RWPE1 (cell line): Measurements from ENCODE around the gene SMIM24.

ENCODE experiments used
- CTCF ChIA-PET: fragments of 350-600 bp; sonication (Branson Sonifier 250); formaldehyde crosslinking; extraction: SDS; loops from one replicate; lab custom pipeline; 2021; lab: Yijun Ruan, JAX
- POLR2A ChIA-PET: fragments of 400-600 bp; formaldehyde crosslinking; extraction: SDS; loops from one replicate; lab custom pipeline; 2020; ENCODE audit warnings: antibody characterized with exemption; ENCODE audit not compliant: low non-redundant PET; lab: Yijun Ruan, JAX
- DNase-seq: peaks from one replicate; pipeline ENCODE4 v3.0.0; 2012; ENCODE audit warnings: low spot score
- H3K27ac ChIP-seq: fragments of 450-650 bp; 2 replicates; pipeline ENCODE4 v1.5.1; 2017
- TF ChIP-seq, protein P1 (sequence below): fragments of 450-650 bp; conservative IDR thresholded peaks from 2 replicates; pipeline ENCODE4 v1.5.1; 2017; ENCODE audit warnings: low read depth, mild to moderate bottlenecking

The SMIM24 gene

DNA sequence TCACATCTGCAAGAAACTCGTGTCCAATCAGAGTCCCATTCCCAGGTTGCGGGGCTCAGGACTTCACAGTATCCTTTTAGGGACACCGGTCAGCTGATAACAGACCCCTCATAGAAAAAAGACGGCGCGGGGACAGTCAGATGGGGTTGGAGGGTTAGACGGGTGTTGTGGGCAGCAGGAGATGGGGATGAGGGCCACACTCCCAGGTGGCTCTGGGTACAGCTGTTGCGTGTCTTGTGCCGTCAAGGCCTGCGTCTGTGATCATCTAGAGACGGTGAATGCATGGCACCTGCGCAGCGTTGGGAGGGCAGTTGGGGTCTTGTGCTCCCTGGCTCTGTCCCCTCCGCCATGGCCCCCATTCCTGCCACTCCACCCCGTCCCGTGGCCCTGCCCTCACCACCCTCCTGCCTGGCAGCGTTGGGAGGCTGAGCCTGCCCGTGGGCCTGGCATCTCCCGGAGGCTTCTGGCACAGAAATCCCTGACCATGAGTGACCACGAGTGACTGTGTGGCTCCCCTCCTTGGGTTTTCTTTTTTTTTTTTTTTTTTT, 44.7 kb upstream of the SMIM24 start:
- TF ChIP-seq, protein P1, sequence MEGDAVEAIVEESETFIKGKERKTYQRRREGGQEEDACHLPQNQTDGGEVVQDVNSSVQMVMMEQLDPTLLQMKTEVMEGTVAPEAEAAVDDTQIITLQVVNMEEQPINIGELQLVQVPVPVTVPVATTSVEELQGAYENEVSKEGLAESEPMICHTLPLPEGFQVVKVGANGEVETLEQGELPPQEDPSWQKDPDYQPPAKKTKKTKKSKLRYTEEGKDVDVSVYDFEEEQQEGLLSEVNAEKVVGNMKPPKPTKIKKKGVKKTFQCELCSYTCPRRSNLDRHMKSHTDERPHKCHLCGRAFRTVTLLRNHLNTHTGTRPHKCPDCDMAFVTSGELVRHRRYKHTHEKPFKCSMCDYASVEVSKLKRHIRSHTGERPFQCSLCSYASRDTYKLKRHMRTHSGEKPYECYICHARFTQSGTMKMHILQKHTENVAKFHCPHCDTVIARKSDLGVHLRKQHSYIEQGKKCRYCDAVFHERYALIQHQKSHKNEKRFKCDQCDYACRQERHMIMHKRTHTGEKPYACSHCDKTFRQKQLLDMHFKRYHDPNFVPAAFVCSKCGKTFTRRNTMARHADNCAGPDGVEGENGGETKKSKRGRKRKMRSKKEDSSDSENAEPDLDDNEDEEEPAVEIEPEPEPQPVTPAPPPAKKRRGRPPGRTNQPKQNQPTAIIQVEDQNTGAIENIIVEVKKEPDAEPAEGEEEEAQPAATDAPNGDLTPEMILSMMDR, result no peak
- H3K27ac ChIP-seq, result no peak overlapping the region
- no peak for DNase-seq
- POLR2A ChIA-PET, result no interaction called here
- CTCF ChIA-PET, result no interaction called here

DNA sequence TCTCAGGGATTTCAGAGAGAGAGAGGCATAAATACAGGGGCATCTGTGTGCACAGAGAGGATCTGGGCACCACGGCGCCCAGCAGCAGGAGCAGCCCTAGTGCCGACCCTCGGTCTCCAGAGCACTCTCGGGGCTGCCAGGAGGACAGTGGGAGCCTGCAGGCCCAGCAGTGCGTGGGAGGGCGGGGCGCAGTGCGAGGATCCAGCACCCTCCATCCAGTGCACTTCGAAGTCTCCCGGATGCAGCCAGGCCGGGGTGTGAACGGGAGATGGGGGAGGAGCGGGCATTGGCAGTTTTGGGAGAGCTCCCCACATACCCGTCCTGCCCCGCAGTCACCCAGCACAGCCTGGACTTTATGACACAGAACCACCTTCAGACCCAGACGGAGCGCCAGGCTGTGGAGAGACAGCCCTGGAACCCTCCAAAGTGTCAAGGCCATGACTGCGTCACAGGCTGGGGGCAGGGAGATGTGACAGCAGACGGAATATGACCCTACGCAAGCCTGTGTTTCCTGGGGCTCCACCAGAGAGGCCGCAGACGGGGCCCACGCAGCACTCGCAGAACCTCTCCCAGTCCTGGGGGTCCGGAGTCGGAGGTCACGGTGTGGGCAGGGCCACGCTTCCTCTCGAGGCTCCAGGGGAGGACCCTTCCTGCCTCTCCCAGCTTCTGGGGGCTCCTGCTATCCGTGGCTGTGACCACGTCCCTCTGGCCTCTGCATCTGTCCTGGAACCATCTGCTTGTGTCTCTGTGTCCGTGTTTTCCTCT, 43.9 kb upstream of the SMIM24 start:
- no peak for DNase-seq
- CTCF ChIA-PET, result no interaction called here
- POLR2A ChIA-PET, result no interaction called here
- H3K27ac ChIP-seq, result no peak overlapping the region
- TF ChIP-seq, protein P1, result no peak

DNA sequence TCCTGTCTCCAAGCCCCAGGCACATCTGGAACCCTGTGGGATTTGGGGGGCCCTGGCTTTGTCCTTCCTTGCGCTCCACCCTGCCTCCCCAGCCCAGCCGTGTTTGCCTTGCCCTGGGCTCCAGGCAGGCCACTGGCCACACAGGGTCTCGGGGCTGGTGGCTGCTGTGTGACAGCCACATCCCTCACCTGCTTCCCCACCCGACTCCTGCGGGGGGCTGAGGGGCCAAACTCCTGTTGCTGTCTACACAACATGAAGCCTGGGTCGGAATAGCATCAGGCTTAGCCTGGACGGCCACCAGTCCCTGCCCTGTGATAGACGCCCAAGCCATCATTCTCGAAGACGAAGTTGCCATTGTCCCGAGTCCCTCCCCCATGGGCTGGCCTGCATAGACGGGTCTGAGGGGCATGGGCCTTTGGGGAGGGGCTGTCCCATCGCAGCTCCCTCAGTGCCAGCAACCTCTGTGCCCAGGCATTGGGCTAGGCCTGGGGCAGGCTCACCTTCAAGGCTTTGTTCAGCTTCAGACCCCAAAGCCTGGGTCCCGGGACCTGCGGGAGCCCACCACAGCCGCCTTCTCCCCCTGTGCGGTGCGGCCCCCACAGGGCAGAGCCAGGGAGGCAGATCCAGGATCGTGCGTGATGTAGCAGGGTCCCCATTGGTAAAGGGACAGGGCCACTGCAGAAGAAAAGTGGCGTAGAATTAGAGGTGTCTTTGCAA, 43.2 kb upstream of the SMIM24 start:
- ChIA-PET POLR2A (no interaction called here), CTCF (interaction anchor here (0.5 kb wide), 2 partner anchors 33 to 167 kb away, joined by 3 to 4 read pairs; no protein-coding TSS in a partner anchor)
- DNase-seq, result no peak
- H3K27ac ChIP-seq, result peak overlapping the region; percentile 4
- TF ChIP-seq, protein P1, result no peak

- CTCF ChIA-PET, result interaction anchor here (0.5 kb wide), 1 partner anchor 166 kb away, joined by 4 read pairs; no protein-coding TSS in a partner anchor
- TF ChIP-seq, protein P1, result no peak
- POLR2A ChIA-PET, result no interaction called here
- DNase-seq, result no peak
- H3K27ac ChIP-seq, result peak overlapping the region; percentile 4
Measured at GRCh38 chr19:3522421-3523360, 42.4 kb upstream of the SMIM24 start.

GRCh38 chr19:3521104-3521445, 40.8 kb upstream of the SMIM24 start:
- DNase-seq, result no peak
- CTCF ChIA-PET, result interaction anchor here (0.6 kb wide), 1 partner anchor 23 kb away, joined by 5 read pairs; no protein-coding TSS in a partner anchor
- TF ChIP-seq, protein P1, result no peak

More at GRCh38 chr19:3521104-3521445, 40.8 kb upstream of the SMIM24 start:
- POLR2A ChIA-PET, result no interaction called here
- H3K27ac ChIP-seq, result peak overlapping the region; percentile 81
